Fibroblast of upper back skin (primary cell): ENCODE results near the gene CCSER2.
A peak's percentile ranks its signal among the peaks of the same experiment; 100 is the strongest.
"Not testable (repeated sequence)": the region's sequence is repeated elsewhere in the genome, so short reads cannot be mapped to it uniquely, and the experiment has no call there.

ENCODE experiments used
- DNase-seq: peaks from one replicate; pipeline ENCODE4 v3.0.0-alpha.2; 2013

Gene CCSER2

DNA sequence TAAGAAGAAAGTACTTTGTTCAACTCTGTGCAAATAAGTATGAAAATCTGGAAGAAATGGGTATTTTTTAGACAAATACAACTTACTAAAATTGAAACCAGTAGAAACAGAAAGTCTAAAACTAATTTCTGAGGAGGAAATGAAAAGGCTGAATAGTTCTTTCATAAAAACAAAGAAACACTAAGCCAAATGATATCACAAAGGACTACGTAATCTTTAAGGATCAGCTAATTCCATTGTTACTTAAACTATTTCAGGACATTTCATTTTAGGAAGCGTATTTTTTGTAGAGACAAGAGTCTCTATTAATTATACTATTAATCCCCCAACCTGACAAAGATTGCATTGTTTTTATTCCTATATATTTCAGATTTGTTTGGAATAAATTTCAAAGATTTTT, 11.2 kb upstream of the CCSER2 start:
- DNase-seq, result no peak

DNA sequence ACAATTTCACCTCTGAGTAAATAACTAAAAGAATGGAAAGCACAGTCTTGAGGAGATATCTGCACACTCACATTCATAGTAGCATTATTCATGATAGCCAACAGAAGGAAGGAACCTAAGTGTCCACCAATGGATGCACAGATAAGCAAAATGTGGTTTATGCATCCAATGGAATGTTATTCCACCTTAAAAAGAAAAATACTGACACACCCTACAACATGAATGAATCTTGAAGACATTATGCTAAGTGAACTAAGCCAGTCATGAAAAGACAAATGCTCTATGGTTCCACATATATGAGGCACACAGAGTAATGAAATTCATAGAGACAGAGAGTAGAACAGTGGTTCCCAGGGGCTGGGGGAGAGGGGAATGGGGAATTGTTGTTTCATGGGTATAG, 6.5 kb upstream of the CCSER2 start:
- DNase-seq, result no peak

DNA sequence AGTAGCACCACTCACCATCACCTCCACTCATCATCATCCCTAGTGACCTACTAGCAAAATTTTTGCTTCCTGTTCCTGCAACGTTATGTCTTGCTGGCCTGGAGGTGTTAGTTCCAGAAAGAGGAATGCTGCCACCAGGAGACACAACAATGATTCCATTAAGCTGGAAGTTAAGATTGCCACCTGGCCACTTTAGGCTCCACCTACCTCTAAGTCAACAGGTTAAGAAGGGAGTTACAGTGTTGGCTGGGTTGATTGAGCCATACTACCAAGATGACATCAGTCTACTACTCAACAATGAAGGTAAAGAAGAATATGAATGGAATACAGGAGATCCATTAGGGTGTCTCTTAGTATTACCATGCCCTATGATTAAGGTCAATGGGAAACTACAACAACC, 4.8 kb upstream of the CCSER2 start:
- DNase-seq, result not testable (repeated sequence)

DNA sequence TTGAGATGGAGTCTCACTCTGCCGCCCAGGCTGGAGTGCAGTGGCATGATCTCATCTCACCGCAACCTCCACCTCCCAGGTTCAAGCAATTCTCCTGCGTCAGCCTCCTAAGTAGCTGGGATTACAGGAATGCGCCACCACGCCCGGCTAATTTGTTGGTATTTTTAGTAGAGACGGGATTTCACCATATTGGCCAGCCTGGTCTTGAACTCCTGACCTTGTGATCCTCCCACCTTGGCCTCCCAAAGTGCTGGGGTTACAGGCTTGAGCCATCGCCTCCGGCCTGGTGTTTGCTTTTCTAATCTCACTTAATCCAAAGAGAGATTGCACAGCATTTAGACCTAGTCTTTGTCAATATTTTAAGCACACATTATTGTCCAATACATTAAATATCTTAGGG, 1.4 kb upstream of the CCSER2 start:
- not testable (repeated sequence) for DNase-seq

DNA sequence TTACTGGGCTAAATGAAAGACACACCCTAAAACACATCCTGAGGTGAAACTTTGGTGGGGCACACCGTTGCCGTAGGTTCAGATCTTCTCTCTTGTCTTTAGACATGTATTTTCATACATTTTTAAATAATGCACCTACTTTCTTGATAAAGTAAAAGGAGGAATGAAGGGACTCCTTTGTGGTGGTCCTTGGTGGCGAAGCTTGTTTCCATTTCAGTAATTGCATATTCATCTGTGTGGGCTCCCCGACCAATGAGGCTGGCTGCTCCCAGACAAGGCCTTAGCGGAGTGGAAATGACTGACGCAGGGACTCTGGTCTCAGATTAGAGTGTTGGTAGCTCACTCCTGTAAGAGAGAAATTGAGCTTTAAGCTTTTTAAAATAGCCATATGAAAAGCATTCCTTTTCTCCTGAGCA, 815 bp downstream of the CCSER2 start:
- DNase-seq, result peak; percentile 28

DNA sequence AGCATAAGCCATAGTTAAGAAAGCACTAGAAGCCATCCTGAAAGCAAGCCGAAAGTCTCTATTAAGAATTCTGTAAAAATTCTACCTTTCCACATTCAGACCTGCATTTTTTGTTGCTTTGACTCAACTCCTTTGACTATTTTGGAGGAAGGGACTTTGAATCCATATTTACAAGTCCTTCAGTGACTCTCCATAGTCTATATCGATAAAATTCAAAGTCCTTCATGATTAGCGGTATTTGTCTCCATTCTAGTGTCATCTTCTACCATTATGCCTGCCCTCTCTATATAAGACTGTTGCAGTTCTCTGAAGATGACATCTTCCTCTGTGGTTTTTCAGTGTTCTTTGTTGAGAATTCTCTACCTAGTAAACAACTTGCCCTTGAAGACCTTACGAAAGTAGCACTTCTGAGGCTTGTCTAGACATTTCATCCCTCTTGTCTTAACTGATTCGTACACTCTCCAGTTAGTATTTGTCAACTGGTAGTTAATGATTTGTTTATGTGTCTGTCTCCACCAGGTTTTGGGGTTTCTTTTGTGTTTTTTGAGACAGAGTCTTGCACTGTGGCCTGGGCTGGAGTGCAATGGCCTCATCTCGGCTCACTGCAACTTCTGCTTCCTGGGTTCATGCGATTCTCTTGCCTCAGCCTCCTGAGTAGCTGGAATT, 1.7 kb downstream of the CCSER2 start:
- no peak for DNase-seq

DNA sequence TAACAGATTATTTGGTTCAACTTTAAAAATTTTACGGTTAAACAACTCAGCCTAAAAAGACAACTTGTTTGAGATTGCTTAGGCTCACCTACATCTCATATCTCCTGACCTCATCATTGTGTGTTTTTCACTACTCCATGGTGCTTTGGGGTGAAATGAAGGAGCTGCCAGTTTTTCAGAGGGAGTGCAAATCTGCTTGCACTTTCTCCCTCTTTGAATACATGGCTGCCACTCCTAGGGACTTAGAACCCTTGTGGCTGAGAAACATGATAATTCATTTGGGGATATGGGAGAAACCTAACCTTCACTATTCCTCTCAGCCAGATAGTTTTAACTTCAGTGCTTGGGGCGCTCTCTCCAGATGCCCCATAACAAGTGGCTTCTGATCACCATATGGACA, 2.7 kb downstream of the CCSER2 start:
- no peak for DNase-seq

DNA sequence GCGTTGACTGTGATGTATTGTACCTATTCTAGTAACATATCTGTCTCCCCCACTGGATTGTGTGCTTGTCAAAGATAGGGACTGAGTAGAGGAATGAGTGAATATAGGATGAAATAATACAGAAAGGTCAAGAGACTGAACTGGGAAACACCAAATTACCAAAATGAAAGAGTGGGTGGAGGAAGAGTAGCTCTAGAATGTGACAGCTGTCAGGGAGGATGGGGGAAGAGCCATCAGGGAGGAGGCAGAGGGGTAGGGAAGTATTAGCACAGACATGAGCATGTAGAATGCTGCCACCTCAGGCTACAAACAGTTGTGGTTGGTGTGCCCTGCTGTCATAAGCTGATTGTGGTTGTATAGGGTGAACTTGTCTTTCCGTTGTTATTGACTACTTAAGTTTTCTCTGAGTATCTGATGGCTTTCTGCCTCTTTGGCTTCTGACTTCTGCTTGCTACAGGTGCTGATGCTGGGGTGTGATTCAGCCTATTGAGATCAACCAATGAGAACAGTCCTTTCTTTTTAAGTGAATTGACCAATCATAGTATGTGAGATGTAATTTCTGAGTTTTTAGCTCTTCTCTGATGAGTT, 5.6 kb downstream of the CCSER2 start:
- DNase-seq, result peak; percentile 25

DNA sequence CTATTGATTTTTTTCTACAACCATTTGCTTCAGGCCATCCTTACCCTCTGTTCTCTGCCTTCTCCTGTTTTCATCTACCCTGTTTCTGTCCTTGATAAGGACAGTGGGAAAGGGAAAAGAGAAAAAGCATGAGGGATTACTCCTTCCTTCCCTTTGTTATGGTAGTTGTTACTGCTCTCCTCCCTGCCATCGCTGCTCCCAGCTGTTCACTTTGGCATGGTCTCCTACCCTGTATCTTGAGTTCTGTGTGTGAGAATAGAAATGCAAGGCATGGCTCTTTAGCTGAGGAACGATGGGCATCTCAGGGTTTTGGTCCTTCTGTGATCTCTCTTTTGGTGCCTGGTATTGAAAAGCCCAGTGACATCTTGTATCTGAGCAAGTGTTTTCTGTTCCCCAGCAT, 6.4 kb downstream of the CCSER2 start:
- no peak for DNase-seq

DNA sequence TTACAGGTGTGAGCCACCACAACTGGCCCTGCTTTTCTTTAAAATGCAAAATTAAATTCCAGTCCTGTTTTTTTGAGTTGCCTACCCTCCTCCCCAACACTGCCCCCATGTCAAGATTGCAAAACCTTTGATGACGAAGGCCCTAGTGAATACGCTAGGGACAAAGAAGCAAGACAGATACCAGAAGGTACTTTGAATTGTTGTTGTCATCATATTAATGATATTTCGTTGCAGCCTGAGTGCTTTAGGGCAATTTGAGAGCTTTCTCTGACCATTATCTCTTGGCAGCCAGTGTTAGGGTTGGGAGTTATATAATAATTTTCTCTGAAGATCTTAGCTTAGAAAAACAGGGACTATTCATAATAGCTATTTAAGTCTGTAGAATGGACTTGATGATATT, 7.1 kb downstream of the CCSER2 start:
- DNase-seq, result no peak

DNA sequence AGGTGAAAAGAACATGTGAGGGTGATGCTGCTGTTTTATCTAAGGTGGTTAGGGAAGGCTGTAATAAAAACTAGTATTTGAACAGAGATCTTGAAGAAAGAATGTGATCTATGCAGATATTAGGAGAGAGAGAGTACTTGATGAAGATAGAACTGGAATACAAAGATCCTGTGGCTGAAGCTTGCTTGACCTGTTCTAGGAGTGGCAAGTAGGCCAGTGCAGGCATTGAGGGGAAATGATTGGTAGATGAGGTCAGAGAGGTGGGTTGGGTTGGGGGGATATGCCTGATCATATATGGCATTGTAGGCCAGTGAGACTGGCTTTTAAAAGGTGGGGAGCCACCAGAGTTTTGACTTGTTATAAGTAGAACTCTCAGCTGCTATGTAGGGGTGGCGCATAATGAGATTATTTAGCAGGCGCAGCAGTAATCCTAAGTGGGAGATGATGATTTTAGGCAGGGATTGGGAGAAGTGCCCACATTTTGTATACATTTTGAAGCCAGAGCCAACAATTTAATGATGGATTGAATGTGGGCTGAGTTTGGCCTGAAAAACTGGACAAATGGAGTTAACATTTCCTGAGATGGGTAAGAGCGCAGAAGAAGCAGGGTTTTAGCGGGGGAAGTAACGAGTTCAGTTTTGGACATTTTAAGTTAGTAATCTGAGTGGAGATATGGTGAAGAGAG, 8.2 kb downstream of the CCSER2 start:
- no peak for DNase-seq

DNA sequence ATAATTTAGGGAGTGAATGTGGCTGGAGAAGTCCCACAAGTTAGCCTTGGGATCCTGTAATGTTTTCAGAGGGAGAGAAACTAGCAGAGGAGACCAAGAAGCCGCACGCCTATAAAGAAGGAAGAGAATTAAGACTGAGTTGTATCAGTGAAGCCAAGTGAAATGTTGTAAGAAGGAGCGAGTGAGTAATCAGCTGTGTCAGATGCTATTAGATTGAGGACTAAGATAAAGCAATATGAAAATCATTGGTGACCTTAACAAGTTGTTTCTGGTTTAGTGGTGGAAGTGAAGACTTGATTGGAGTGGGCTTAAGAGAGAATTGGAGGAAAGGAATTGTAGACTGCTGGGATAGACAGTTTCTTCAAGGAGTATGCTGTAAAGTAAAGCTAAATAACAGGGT, 8.8 kb downstream of the CCSER2 start:
- peak; percentile 32 for DNase-seq

DNA sequence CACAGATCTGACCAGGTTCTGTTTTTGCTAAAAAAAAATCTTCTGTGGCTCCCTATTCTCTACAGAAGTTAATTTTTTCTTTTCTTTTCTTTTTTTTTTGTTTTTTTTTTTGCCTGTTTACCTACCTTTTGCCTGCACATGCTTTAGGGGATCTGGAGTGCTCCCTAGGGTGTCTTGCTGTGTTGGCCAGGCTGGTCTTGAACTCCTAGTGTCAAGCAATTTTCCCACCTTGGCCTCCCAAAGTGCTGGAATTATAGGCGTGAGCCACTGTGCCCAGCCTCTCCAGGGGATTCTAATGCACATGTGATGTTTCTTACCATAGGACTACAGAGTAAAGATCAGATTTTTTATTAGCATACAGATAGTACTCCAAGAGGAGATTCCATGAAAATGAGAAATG, 10.6 kb downstream of the CCSER2 start:
- no peak for DNase-seq

DNA sequence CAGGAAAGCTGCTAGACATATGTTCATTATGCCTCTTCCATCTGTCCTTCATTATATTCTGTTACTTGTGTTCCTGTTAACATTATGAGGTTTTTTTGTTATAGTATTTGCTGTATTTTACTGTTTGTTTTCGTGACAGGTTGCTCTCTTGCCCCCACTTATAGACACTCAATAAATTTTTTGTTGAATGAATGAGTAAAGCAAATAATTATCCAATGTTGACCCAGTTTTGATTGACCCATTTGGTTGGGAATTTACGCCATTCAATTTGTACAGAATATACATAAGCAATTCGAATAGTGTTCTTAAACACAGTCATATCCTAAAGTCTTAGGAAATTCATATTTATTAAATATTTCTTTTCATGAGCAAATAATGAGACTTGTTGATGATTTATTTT, 11.8 kb downstream of the CCSER2 start:
- DNase-seq, result no peak

DNA sequence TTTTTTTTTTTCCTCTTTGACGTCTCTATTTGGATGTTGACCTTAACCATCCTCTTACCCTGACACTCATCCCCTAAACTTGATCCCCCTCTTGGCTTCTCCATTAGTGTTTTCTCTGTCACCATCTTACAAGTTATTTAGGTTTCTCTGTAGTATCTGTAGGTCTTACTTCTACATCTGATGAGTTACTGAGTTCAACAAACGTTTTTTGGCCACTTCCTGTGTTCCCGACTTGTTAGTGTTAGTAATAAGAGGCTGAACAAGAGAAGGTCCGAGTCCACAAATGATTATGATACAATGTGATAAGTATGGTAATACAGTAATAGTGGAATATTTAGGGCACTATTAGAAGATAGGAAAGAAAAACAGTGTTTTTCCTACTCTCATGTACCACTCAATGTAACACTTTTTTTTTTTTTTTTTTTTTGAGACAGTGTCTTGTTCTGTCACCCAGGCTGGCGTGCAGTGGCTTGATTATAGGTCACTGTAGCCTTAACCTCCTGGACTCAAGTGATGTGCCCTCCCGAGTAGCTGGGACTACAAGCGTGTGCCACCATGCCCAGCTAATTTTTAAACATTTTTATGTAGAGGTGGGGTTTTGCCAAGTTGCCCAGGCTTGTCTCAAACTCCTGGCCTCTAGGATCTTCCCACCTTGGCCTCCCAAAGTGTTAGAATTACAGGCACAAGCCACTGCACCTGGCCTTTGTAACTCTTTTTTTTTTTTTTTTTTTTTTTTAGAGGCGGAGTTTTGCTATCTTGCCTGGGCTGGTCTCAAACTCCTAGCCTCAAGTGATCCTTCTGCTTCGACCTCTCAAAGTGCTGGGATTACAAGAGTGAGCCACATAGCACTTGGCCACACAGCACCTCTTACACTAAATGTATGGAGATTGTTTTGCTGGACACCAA, 12.5 kb downstream of the CCSER2 start:
- no peak for DNase-seq

DNA sequence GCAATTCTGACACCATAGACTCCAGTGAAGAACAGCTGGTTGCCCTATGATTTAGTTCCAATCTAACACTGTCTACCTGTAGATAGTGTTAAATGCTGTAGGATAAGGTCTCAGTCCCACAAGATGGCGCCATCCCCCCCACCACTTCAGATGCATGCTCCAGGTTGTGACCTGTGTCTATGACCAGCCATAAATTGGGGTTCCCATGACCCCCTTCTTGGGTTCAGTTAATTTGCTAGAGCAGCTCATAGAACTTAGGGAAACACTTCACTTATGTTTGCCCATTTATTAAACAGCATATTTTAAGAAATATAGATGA, 13.1 kb downstream of the CCSER2 start:
- no peak for DNase-seq

DNA sequence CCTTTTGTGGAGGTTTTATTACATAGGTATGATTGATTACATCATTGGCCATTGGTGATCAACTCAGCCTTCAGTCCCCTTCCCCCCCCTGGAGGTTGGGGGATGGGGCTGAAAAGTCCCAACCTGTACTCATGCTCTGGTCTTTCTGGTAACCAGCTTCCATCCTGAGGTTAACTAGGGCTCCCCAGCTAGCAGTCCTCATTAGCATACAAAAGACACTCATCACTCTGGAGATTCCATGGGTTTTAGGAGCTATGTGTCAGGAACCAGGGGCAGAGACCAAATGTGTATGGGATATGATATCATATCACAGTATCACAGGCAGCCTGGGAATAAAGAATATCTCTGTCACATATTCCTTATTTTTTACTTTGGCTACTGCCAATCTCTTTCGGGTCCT, 13.6 kb downstream of the CCSER2 start:
- DNase-seq, result no peak

DNA sequence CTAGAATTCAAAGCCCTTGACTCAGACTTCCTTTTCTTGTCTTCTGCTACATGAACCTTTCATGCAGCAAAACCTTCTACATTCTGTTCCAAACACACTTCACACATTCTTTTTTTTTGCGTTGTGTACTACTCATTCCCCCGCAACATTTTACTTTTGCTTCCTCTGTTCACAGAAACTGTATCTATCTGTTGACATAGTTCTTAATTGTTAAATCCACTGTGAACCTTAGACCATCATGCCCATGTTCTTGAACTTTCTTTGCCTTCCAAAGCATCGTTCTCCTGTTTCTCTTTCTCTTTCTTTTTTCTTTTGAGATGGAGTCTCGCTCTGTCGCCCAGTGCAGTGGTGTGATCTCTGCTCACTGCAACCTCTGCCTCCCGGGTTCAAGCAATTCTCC, 14.2 kb downstream of the CCSER2 start:
- no peak for DNase-seq

DNA sequence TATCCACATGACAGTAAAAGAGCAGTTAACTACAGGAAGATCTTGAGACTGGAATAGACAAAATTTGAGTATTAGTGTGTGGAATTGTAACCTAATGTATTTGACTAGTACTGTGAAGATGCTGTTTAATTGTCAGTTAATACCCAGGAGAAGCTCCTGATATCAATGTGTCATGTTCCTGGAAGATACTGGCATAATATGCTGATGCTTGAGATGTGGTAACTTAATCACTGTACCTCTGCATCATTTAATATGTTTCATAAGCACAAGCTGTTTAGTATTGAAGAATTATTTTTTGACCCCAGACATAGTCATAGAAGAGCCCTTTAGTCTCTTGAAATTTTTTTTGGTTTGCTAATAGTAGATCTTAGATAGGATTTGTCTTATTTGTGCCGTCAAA, 15.4 kb downstream of the CCSER2 start:
- no peak for DNase-seq

DNA sequence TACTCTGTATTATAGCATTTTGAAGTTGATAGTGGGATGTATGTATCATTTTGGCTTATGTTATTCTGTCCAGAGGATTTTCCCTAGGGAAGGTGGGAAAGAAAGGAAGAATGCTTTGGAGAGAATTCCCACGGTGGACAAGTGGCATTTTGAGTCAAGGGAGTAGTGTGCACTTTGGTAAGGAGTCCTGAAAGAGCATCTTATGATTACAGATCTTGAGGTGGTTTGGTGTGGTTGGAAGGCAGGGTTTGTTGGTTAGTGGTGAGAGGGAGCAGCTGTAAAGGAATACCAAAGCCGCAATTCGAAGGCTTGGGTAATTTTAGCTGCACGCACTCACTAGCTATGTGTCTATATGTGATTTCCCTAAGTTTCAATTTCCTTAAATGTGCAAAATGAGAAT, 16.1 kb downstream of the CCSER2 start:
- peak; percentile 7 for DNase-seq

DNA sequence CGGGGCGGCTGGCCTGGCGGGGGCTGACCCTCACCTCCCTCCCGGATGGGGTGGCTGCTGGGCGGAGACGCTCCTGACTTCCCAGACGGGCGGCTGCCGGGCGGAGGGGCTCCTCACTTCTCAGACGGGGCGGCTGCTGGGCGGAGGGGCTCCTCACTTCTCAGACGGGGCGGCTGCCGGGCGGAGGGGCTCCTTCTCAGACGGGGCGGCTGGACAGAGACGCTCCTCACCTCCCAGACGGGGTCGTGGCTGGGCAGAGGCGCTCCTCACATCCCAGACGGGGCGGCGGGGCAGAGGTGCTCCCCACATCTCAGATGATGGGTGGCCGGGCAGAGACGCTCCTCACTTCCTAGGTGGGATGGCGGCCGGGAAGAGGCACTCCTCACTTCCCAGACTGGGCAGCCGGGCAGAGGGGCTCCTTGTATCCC, 19.2 kb downstream of the CCSER2 start:
- DNase-seq, result not testable (repeated sequence)

DNA sequence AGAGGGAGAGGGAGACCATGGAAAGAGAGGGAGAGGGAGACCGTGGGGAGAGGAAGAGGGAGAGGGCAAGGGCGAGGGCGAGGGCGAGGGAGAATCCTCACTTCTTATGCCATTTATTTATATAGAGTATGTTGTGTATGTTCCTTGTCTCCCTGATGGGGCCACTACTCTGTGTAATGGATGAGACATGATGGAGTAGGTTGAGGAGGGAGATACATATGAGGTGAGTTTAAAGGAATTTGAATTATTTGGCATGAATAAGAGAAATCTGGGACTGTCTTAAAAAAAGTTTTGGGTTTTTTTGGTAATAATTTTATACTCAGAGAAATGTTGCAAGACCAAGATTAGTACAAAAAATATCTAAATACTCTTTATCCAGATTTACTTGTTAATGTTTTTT, 20.1 kb downstream of the CCSER2 start:
- peak; percentile 88 for DNase-seq

DNA sequence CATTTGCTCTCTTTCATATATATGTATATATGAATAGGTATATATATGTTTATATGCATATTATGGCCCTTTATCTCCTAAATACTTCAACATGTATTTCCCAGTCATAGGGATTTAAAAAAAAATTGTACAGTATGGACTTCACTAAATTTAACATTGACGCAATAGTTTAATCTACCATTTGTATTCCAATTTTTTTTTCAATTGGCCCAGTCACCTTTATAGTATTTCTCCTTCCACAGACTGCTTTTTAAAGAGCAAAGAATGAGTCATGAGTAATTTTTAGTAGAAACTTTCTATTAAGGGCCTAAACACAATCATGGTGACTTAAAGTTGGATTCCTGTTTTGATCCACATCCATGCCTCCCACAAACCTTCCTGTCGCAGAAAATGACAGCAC, 20.5 kb downstream of the CCSER2 start:
- peak; percentile 79 for DNase-seq
